Neuronal stem cell (in vitro differentiated cells): Measurements from ENCODE around the gene LUM.
A peak's percentile ranks its signal among the peaks of the same experiment; 100 is the strongest.

ENCODE experiments used
- DNase-seq: peaks from one replicate; pipeline ENCODE4 v3.0.0-alpha.2; 2013; ENCODE audit warnings: low spot score
- H2AFZ ChIP-seq: one replicate; pipeline ENCODE4 v1.6.1; 2013; ENCODE audit warnings: mild to moderate bottlenecking, low read length, inconsistent platforms
- H2AK5ac ChIP-seq: 2 replicates; pipeline ENCODE4 v1.6.1; 2013; ENCODE audit warnings: low read depth, mild to moderate bottlenecking, inconsistent platforms, low read length, moderate library complexity, mixed read lengths
- H2BK120ac ChIP-seq: 2 replicates; pipeline ENCODE4 v1.6.1; 2013; ENCODE audit warnings: low read depth, mild to moderate bottlenecking, inconsistent platforms, low read length, moderate library complexity, mixed read lengths
- H2BK12ac ChIP-seq: one replicate; pipeline ENCODE4 v1.6.1; 2013; ENCODE audit warnings: low read length, inconsistent platforms
- H2BK15ac ChIP-seq: 2 replicates; pipeline ENCODE4 v1.6.1; 2013; ENCODE audit warnings: mild to moderate bottlenecking, low read length, inconsistent platforms, mixed read lengths
- H2BK5ac ChIP-seq: one replicate; pipeline ENCODE4 v1.6.1; 2013; ENCODE audit warnings: inconsistent platforms, mild to moderate bottlenecking, low read length, moderate library complexity
- H3K14ac ChIP-seq: one replicate; pipeline ENCODE4 v1.6.1; 2013; ENCODE audit warnings: low read length, inconsistent platforms
- H3K18ac ChIP-seq: 2 replicates; pipeline ENCODE4 v1.6.1; 2013; ENCODE audit warnings: low read length, inconsistent platforms
- H3K23ac ChIP-seq: 2 replicates; pipeline ENCODE4 v1.6.1; 2013; ENCODE audit warnings: low read depth, mild to moderate bottlenecking, mixed read lengths, low read length, inconsistent platforms; ENCODE audit not compliant: poor library complexity
- H3K27ac ChIP-seq: replicated peaks from 3 replicates; pipeline ENCODE4 v1.5.1; 2013; ENCODE audit warnings: low read length, inconsistent platforms
- H3K27me3 ChIP-seq, 3 experiments: 2 replicates each; pipeline ENCODE4 v1.6.1; 2013; ENCODE audit warnings: low read length in 3 of 3, mild to moderate bottlenecking in 2 of 3, inconsistent platforms in 1 of 3, low read depth in 1 of 3, mixed read lengths in 1 of 3, moderate library complexity in 1 of 3; ENCODE audit not compliant: control insufficient read depth in 3 of 3, insufficient read depth in 3 of 3
- H3K36me3 ChIP-seq, 2 donors: replicated peaks in 1 of 2; 2 replicates each; pipeline ENCODE4 v1.6.1; 2013; ENCODE audit warnings: low read length in 2 of 2; ENCODE audit not compliant: control insufficient read depth in 2 of 2, insufficient read depth in 2 of 2
- H3K4ac ChIP-seq: 2 replicates; pipeline ENCODE4 v1.6.1; 2013; ENCODE audit warnings: inconsistent platforms, mild to moderate bottlenecking, low read length, moderate library complexity
- H3K4me1 ChIP-seq, 2 donors: 1 replicate in 1 of 2; 2 replicates in 1 of 2; pipeline ENCODE4 v1.6.1; 2013; ENCODE audit warnings: low read length in 2 of 2, low read depth in 1 of 2; ENCODE audit not compliant: control insufficient read depth in 2 of 2, insufficient read depth in 1 of 2
- H3K4me2 ChIP-seq: one replicate; pipeline ENCODE4 v1.6.1; 2013; ENCODE audit warnings: mild to moderate bottlenecking, low read length, inconsistent platforms; ENCODE audit not compliant: insufficient read depth, poor library complexity, severe bottlenecking
- H3K4me3 ChIP-seq, 2 donors: 2 replicates each; pipeline ENCODE4 v1.5.1; 2013; ENCODE audit warnings: low read length in 2 of 2, mild to moderate bottlenecking in 2 of 2, inconsistent platforms in 1 of 2, moderate library complexity in 1 of 2
- H3K79me1 ChIP-seq: one replicate; pipeline ENCODE4 v1.6.1; 2013; ENCODE audit warnings: low read depth, mild to moderate bottlenecking, inconsistent platforms, low read length, moderate library complexity
- H3K9ac ChIP-seq: one replicate; pipeline ENCODE4 v1.6.1; 2013; ENCODE audit warnings: mild to moderate bottlenecking, low read depth, low read length, inconsistent platforms; ENCODE audit not compliant: poor library complexity
- H3K9me3 ChIP-seq, 2 donors: replicated peaks in 1 of 2; 2 replicates each; pipeline versions ENCODE3 to v1.6.1; 2013; ENCODE audit warnings: low read length in 2 of 2, mild to moderate bottlenecking in 2 of 2, inconsistent platforms in 1 of 2, low read depth in 1 of 2, mixed read lengths in 1 of 2, moderate library complexity in 1 of 2; ENCODE audit not compliant: control insufficient read depth in 2 of 2, insufficient read depth in 1 of 2
- H4K8ac ChIP-seq: one replicate; pipeline ENCODE4 v1.6.1; 2013; ENCODE audit warnings: low read depth, mild to moderate bottlenecking, inconsistent platforms, low read length, moderate library complexity
- H4K91ac ChIP-seq: one replicate; pipeline ENCODE4 v1.6.1; 2013; ENCODE audit warnings: low read length, low read depth, mild to moderate bottlenecking, inconsistent platforms; ENCODE audit not compliant: poor library complexity
- WGBS, 2 donors: extraction: QIAGEN DNeasy Blood & Tissue Kit; methylation state at CpG; one replicate each; pipeline ENCODE4 v1.1.7; 2013; ENCODE audit warnings: missing lambda C conversion rate in 2 of 2, mixed read lengths in 1 of 2; ENCODE audit not compliant: insufficient read length in 2 of 2, insufficient replicate concordance in 1 of 2; ENCODE audit errors: extremely low coverage in 2 of 2; 5-methylcytosine and 5-hydroxymethylcytosine counted together

LUM gene

GRCh38 chr12:91098461-91098860 is 12.8 kb downstream of the LUM start:
- Histone ChIP-seq H3K27me3 (no peaks in the 10 kb centered on the region), H2AK5ac (no peak overlapping the region), H2BK12ac (no peak overlapping the region), H3K36me3 (no peaks in the 10 kb centered on the region), H3K23ac (no peak overlapping the region), H4K91ac (no peak overlapping the region), H3K14ac (no peak overlapping the region), H3K18ac (no peak overlapping the region), H3K27ac (no peak overlapping the region), H2AFZ (peak overlapping the region; percentile 11), H4K8ac (no peak overlapping the region), H3K4me2 (no peak overlapping the region), H3K4me3 (no peak overlapping the region), H3K9ac (no peak overlapping the region), H3K9me3 (no peaks in the 10 kb centered on the region), H3K79me1 (no peaks in the 10 kb centered on the region), H3K4me1 (peaks cover 0 to 8% of the 10 kb centered on the region in 2 donors), H3K4ac (no peak overlapping the region), H2BK15ac (no peak overlapping the region), H2BK120ac (no peak overlapping the region), H2BK5ac (no peak overlapping the region)
- DNase-seq: no peak

- H3K36me3 ChIP-seq: no peaks in the 10 kb centered on the region
- H2AFZ ChIP-seq: no peak overlapping the region
- no peak overlapping the region for H2BK120ac ChIP-seq
- H3K4me3 ChIP-seq: no peak overlapping the region
- H3K4ac ChIP-seq: no peak overlapping the region
- no peak overlapping the region for H2AK5ac ChIP-seq
- no peaks in the 10 kb centered on the region for H3K9me3 ChIP-seq
- H3K23ac ChIP-seq: no peak overlapping the region
- no peak overlapping the region for H3K9ac ChIP-seq
- no peak overlapping the region for H2BK12ac ChIP-seq
- no peak overlapping the region for H3K14ac ChIP-seq
- H3K4me1 ChIP-seq: peaks cover 0 to 8% of the 10 kb centered on the region in 2 donors
- no CpG with 5 or more reads among the region's 1 CpG for WGBS, 2 donors
- H3K27me3 ChIP-seq: no peaks in the 10 kb centered on the region
- no peaks in the 10 kb centered on the region for H3K79me1 ChIP-seq
- no peak overlapping the region for H4K91ac ChIP-seq
- no peak overlapping the region for H4K8ac ChIP-seq
- no peak for DNase-seq
- no peak overlapping the region for H2BK5ac ChIP-seq
- no peak overlapping the region for H3K4me2 ChIP-seq
- no peak overlapping the region for H2BK15ac ChIP-seq
- H3K18ac ChIP-seq: no peak overlapping the region
- H3K27ac ChIP-seq: no peak overlapping the region
Measured at GRCh38 chr12:91094957-91095356, 16.3 kb downstream of the LUM start.

- Histone ChIP-seq H3K4me2 (no peak overlapping the region), H3K79me1 (no peaks in the 10 kb centered on the region), H3K4me1 (peaks cover 0 to 8% of the 10 kb centered on the region in 2 donors), H3K18ac (no peak overlapping the region), H3K14ac (no peak overlapping the region), H3K9me3 (no peaks in the 10 kb centered on the region), H3K9ac (no peak overlapping the region), H2AK5ac (no peak overlapping the region), H3K27ac (no peak overlapping the region), H3K4me3 (no peak overlapping the region), H2BK12ac (no peak overlapping the region), H2BK120ac (no peak overlapping the region), H3K4ac (no peak overlapping the region), H4K8ac (no peak overlapping the region), H3K27me3 (no peaks in the 10 kb centered on the region), H4K91ac (no peak overlapping the region), H2BK5ac (no peak overlapping the region), H3K36me3 (no peaks in the 10 kb centered on the region), H3K23ac (no peak overlapping the region), H2AFZ (no peak overlapping the region), H2BK15ac (no peak overlapping the region)
- DNase-seq: no peak
Measured at GRCh38 chr12:91094032-91094662, 17.1 kb downstream of the LUM start.

GRCh38 chr12:91093341-91093740 is 18.0 kb downstream of the LUM start:
- no CpG with 5 or more reads among the region's 4 CpGs for WGBS, 2 donors
- Histone ChIP-seq H2BK120ac (no peak overlapping the region), H3K4me2 (no peak overlapping the region), H3K18ac (no peak overlapping the region), H2AK5ac (no peak overlapping the region), H3K23ac (no peak overlapping the region), H3K36me3 (no peaks in the 10 kb centered on the region), H3K4me3 (no peak overlapping the region), H3K79me1 (no peaks in the 10 kb centered on the region), H3K4ac (no peak overlapping the region), H3K9me3 (no peaks in the 10 kb centered on the region), H3K27me3 (no peaks in the 10 kb centered on the region), H2AFZ (no peak overlapping the region), H2BK5ac (no peak overlapping the region), H2BK15ac (no peak overlapping the region), H3K27ac (no peak overlapping the region), H2BK12ac (no peak overlapping the region), H3K9ac (no peak overlapping the region), H4K91ac (no peak overlapping the region), H3K14ac (no peak overlapping the region), H3K4me1 (peaks cover 0 to under 1% of the 10 kb centered on the region in 2 donors), H4K8ac (no peak overlapping the region)
- DNase-seq: no peak
